Measurements from ENCODE around the gene HS6ST3. TPM values are rescaled to one million over a fixed set of nuclear protein-coding genes. Genes with fewer than 3 reads are reported as not detected.

Gene HS6ST3
- total and polyA plus RNA-seq, 2 donors from 2014 or later: 0.47 to 1.2 TPM

- no peaks in the 10 kb centered on the region for H3K27me3 ChIP-seq (ENCODE audit: control insufficient read depth, insufficient read depth, low read length)
- DNase-seq (no peak), FAIRE-seq (no peak)
- H3K4me1 ChIP-seq (ENCODE audit: control insufficient read depth in 2 of 3, insufficient read depth in 2 of 3, low read depth in 1 of 3, low read length in 3 of 3): no peaks in the 10 kb centered on the region
- no peak for TF ChIP-seq CTCF (IDR thresholded peaks at IDR 0.05; ENCODE audit: borderline replicate concordance, extremely low read depth, insufficient read depth)
- H3K9ac ChIP-seq (ENCODE audit: low read length in 3 of 3): no peak overlapping the region
- no peaks in the 10 kb centered on the region for H3K36me3 ChIP-seq (ENCODE audit: control insufficient read depth in 2 of 3, insufficient read depth in 3 of 3, low read length in 3 of 3)
- no peak overlapping the region for H3K27ac ChIP-seq (ENCODE audit: low read depth in 2 of 2, low read length in 2 of 2)
- intact Hi-C loops (cut with DNase I): no loop called here
- H3K4me3 ChIP-seq (ENCODE audit: low read length in 3 of 3): no peak overlapping the region
- no peaks in the 10 kb centered on the region for H3K9me3 ChIP-seq (ENCODE audit: control insufficient read depth in 2 of 3, insufficient read depth in 1 of 3, low read length in 3 of 3)
These were observed 110.9 kb downstream of the HS6ST3 start for GRCh38 chr13:96200810-96201209.

- Histone ChIP-seq H3K9me3 (ENCODE audit: control insufficient read depth in 2 of 3, insufficient read depth in 1 of 3, low read length in 3 of 3) (no peaks in the 10 kb centered on the region), H3K27ac (ENCODE audit: low read depth in 2 of 2, low read length in 2 of 2) (no peak overlapping the region), H3K36me3 (ENCODE audit: control insufficient read depth in 2 of 3, insufficient read depth in 3 of 3, low read length in 3 of 3) (no peaks in the 10 kb centered on the region), H3K4me1 (ENCODE audit: control insufficient read depth in 2 of 3, insufficient read depth in 2 of 3, low read depth in 1 of 3, low read length in 3 of 3) (no peaks in the 10 kb centered on the region), H3K27me3 (ENCODE audit: control insufficient read depth, insufficient read depth, low read length) (no peaks in the 10 kb centered on the region), H3K4me3 (ENCODE audit: low read length in 3 of 3) (no peak overlapping the region), H3K9ac (ENCODE audit: low read length in 3 of 3) (no peak overlapping the region)
- no peak for DNase-seq
- no peak for TF ChIP-seq CTCF (IDR thresholded peaks at IDR 0.05; ENCODE audit: borderline replicate concordance, extremely low read depth, insufficient read depth)
- no peak for FAIRE-seq
- intact Hi-C loops (cut with DNase I): no loop called here
These were observed 112.4 kb downstream of the HS6ST3 start for GRCh38 chr13:96202315-96202714.

- H3K36me3 ChIP-seq (ENCODE audit: control insufficient read depth in 2 of 3, insufficient read depth in 3 of 3, low read length in 3 of 3): no peaks in the 10 kb centered on the region
- DNase-seq: no peak
- intact Hi-C loops (cut with DNase I): no loop called here
- no peak overlapping the region for H3K27ac ChIP-seq (ENCODE audit: low read depth in 2 of 2, low read length in 2 of 2)
- H3K9ac ChIP-seq (ENCODE audit: low read length in 3 of 3): no peak overlapping the region
- no peak for FAIRE-seq
- no peak for TF ChIP-seq CTCF (IDR thresholded peaks at IDR 0.05; ENCODE audit: borderline replicate concordance, extremely low read depth, insufficient read depth)
- H3K27me3 ChIP-seq (ENCODE audit: control insufficient read depth, insufficient read depth, low read length): no peaks in the 10 kb centered on the region
- H3K4me3 ChIP-seq (ENCODE audit: low read length in 3 of 3): no peak overlapping the region
- H3K9me3 ChIP-seq (ENCODE audit: control insufficient read depth in 2 of 3, insufficient read depth in 1 of 3, low read length in 3 of 3): no peaks in the 10 kb centered on the region
- H3K4me1 ChIP-seq (ENCODE audit: control insufficient read depth in 2 of 3, insufficient read depth in 2 of 3, low read depth in 1 of 3, low read length in 3 of 3): no peaks in the 10 kb centered on the region
These were observed 113.6 kb downstream of the HS6ST3 start for GRCh38 chr13:96203471-96203870.

GRCh38 chr13:96214824-96215445 lies 125.0 kb downstream of the HS6ST3 start:
- no peaks in the 10 kb centered on the region for H3K4me1 ChIP-seq (ENCODE audit: control insufficient read depth in 2 of 3, insufficient read depth in 2 of 3, low read depth in 1 of 3, low read length in 3 of 3)
- no peaks in the 10 kb centered on the region for H3K36me3 ChIP-seq (ENCODE audit: control insufficient read depth in 2 of 3, insufficient read depth in 3 of 3, low read length in 3 of 3)
- no peak overlapping the region for H3K9ac ChIP-seq (ENCODE audit: low read length in 3 of 3)
- H3K9me3 ChIP-seq (ENCODE audit: control insufficient read depth in 2 of 3, insufficient read depth in 1 of 3, low read length in 3 of 3): no peaks in the 10 kb centered on the region
- no peak overlapping the region for H3K27ac ChIP-seq (ENCODE audit: low read depth in 2 of 2, low read length in 2 of 2)
- no peak for TF ChIP-seq CTCF (IDR thresholded peaks at IDR 0.05; ENCODE audit: borderline replicate concordance, extremely low read depth, insufficient read depth)
- FAIRE-seq (no peak), DNase-seq (no peak)
- no peaks in the 10 kb centered on the region for H3K27me3 ChIP-seq (ENCODE audit: control insufficient read depth, insufficient read depth, low read length)
- intact Hi-C loops (cut with DNase I): no loop called here
- H3K4me3 ChIP-seq (ENCODE audit: low read length in 3 of 3): no peak overlapping the region
